Stomach smooth muscle (tissue), 2 donors: Measurements from ENCODE around the gene NUDT16.

Experiments
- H3K27ac ChIP-seq: one replicate; pipeline ENCODE4 v1.7.0; 2013; ENCODE audit warnings: mild to moderate bottlenecking, low read length, inconsistent platforms
- H3K27me3 ChIP-seq, 2 donors: one replicate each; pipeline ENCODE4 v1.7.0; 2013; ENCODE audit warnings: low read length in 2 of 2; ENCODE audit not compliant: insufficient read depth in 2 of 2, control insufficient read depth in 1 of 2
- H3K36me3 ChIP-seq, 2 donors: one replicate each; pipeline ENCODE4 v1.7.0; 2013; ENCODE audit warnings: low read length in 2 of 2; ENCODE audit not compliant: control insufficient read depth in 2 of 2, insufficient read depth in 2 of 2
- H3K4me1 ChIP-seq: one replicate; pipeline ENCODE4 v1.7.0; 2013; ENCODE audit warnings: low read length; ENCODE audit not compliant: control insufficient read depth, insufficient read depth
- H3K4me3 ChIP-seq, 2 donors: one replicate each; pipeline ENCODE4 v1.7.0; 2013; ENCODE audit warnings: low read length in 2 of 2
- H3K9ac ChIP-seq, 2 donors: one replicate each; pipeline ENCODE4 v1.7.0; 2013; ENCODE audit warnings: low read length in 2 of 2, mild to moderate bottlenecking in 1 of 2
- H3K9me3 ChIP-seq, 2 donors: one replicate each; pipeline ENCODE4 v1.7.0; 2013; ENCODE audit warnings: low read length in 2 of 2; ENCODE audit not compliant: control insufficient read depth in 2 of 2
- donor health status: healthy.
- donor health status: Pancreatic carcinoma.

Gene NUDT16

DNA sequence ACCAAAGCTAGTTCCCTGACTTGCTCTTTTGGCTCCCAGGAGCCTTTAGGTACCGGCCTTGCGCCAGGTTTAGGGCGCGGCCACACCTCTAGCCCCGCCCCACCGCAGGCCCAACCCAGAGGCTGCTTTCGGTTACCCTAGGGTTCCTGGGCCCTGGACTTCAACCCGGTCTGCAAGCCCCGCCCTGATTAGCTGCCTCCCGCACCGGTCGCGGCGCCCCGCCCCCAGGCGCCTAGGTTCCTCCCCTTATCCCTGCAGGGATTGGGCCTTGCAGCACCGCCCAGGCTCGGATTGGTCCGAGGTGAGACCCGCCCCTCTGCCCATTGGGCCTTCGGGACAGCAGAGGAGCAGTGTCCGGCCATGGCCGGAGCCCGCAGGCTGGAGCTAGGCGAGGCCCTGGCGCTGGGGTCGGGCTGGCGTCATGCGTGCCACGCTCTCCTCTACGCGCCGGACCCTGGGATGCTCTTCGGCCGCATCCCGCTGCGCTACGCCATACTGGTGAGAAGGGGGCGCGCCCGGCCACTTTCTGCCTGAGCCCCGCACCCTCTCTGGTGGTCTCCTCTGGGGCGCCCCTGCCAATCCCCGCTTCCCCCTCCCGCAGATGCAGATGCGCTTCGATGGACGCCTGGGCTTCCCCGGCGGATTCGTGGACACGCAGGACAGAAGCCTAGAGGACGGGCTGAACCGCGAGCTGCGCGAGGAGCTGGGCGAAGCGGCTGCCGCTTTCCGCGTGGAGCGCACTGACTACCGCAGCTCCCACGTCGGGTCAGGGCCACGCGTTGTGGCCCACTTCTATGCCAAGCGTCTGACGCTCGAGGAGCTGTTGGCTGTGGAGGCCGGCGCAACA is at the start of gene NUDT16:
NUDT16 (plus strand) TSS at position 330 of the 847 bp plus-strand sequence; CDS start at position 361, 31 bp downstream.
- Histone ChIP-seq H3K9ac (peak within 1 kb of the TSS; percentile 87 to 96), H3K4me1 (peaks cover 25% of the 10 kb centered on the region)

DNA sequence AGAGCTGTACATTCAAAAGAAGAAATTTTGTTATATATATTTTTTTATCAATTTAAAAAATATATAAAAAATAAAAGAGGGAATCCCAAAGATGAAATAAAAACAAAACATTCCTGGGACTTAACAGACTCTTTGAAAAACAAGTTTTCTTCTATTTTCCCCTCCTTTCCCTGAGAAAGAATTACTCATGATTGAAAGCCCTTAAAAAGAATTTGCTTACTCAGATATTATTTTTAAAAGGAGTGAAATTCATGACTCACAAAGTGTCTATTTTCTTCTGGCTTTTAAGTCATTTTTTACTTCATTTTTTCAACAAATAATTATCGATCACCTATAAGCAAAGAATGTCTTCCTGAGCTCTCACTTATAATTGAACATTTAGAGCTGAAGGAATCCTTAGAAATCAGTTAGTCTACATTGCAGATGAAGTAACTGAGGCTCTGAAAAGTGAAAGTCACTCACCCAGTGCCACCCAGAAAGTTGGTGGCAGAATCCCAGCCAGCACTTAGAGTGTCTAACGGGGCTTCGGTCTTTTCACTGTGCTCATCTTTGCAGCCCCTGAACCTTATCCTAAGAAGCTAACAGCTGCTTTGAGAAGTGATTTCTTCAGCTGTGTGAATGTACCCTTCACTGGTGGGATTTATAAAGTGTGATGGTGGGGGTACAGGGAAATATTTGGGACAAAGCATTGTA is 42.5 kb upstream of the NUDT16 start:
- H3K9ac ChIP-seq, result no peak overlapping the region
- H3K4me3 ChIP-seq, result no peak overlapping the region
- H3K9me3 ChIP-seq, result peaks cover 0 to 3% of the 10 kb centered on the region in 2 donors
- H3K36me3 ChIP-seq, result no peaks in the 10 kb centered on the region
- no peaks in the 10 kb centered on the region for H3K4me1 ChIP-seq
- no peak overlapping the region for H3K27ac ChIP-seq
- no peaks in the 10 kb centered on the region for H3K27me3 ChIP-seq

More for the DNA sequence above, at the start of gene NUDT16:
- Histone ChIP-seq H3K4me3 (peak within 1 kb of the TSS; percentile 92 to 96), H3K27me3 (no peaks in the 10 kb centered on the region), H3K27ac (peak within 1 kb of the TSS; percentile 92), H3K9me3 (no peaks in the 10 kb centered on the region), H3K36me3 (peaks cover 8 to 21% of the 10 kb centered on the region in 2 donors)

DNA sequence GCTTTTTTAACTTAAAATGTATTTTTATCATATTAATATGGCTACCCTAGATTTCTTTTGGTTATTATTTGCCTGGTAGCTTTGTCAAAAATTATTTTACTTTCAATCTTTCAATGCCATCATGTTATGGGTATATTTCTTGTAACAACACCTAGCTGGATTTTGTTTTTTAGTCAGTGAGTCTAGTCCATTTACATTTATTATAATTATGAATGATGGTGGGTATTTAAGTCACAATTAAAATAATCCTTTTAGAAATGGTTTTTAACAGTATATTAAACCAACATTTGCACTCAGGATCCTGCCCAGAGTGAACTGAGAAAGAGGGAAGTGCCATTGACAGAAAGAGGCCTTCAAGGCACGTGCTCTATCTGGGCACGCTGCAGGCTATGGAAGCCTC is 39.8 kb upstream of the NUDT16 start:
- peaks cover 0 to 3% of the 10 kb centered on the region in 2 donors for H3K9me3 ChIP-seq

DNA sequence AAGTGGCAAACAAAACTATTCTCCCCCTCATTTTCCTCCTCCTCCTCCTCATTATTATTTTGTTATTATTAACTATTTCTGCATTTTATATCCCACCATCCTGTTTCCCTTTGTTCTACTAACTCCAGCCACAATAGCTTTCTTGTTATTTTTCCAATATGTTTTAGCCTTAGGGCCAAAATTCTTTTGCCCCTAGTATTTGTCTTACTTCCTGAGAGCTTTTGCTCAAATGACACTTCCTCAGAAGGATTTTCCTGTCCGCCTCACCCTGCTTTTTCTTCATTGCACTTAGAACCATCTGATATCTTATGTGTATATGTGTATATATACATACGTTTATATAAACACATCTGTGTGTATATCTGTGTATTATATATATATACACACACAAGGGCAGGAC is 32.7 kb upstream of the NUDT16 start:
- H3K27me3 ChIP-seq, result no peaks in the 10 kb centered on the region
- H3K27ac ChIP-seq, result no peak overlapping the region
- no peak overlapping the region for H3K9ac ChIP-seq
- no peaks in the 10 kb centered on the region for H3K36me3 ChIP-seq
- H3K4me1 ChIP-seq, result no peaks in the 10 kb centered on the region
- H3K9me3 ChIP-seq, result no peaks in the 10 kb centered on the region
- no peak overlapping the region for H3K4me3 ChIP-seq

More for the DNA sequence above, 39.8 kb upstream of the NUDT16 start:
- Histone ChIP-seq H3K27me3 (no peaks in the 10 kb centered on the region), H3K4me1 (no peaks in the 10 kb centered on the region), H3K4me3 (no peak overlapping the region), H3K36me3 (no peaks in the 10 kb centered on the region), H3K9ac (no peak overlapping the region), H3K27ac (no peak overlapping the region)

DNA sequence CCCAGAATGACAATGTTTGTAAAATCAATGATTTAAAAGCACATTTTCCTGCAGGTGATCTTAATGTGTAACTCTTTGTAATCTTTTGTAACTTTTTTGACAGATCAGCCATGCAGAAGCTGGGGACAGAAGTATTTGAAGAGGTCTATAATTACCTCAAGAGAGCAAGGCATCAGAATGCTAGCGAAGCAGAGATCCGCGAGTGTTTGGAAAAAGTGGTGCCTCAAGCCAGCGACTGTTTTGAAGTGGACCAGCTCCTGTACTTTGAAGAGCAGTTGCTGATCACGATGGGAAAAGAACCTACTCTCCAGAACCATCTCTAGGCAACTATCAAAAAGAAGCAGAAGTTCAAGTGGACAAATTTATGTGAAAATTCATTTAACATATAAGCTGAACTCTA is 32.1 kb upstream of the NUDT16 start:
- Histone ChIP-seq H3K4me3 (no peak overlapping the region), H3K4me1 (no peaks in the 10 kb centered on the region), H3K27ac (no peak overlapping the region), H3K27me3 (no peaks in the 10 kb centered on the region), H3K9me3 (no peaks in the 10 kb centered on the region), H3K36me3 (no peaks in the 10 kb centered on the region), H3K9ac (no peak overlapping the region)

DNA sequence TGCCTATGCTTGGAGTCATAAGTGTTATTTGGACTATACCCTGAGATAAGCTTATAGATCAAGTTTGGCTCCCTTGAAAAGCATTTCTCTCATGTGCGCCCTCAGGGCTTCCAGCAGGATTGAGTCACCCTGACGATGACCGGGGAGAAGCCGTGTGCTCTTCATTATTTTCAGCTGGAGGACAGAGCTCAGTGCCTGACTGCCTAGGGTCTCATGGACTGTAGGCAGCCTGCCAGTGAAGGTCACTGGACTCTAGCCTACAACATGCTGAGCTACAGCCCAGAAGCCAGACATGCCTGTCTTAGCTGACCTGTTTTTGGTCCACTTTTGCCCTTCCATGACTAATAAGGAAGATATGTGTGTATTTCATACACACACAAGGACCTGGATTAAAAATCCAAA is 31.6 kb upstream of the NUDT16 start:
- Histone ChIP-seq H3K27me3 (no peaks in the 10 kb centered on the region), H3K9me3 (no peaks in the 10 kb centered on the region), H3K27ac (no peak overlapping the region), H3K36me3 (no peaks in the 10 kb centered on the region), H3K9ac (no peak overlapping the region), H3K4me3 (no peak overlapping the region), H3K4me1 (no peaks in the 10 kb centered on the region)

DNA sequence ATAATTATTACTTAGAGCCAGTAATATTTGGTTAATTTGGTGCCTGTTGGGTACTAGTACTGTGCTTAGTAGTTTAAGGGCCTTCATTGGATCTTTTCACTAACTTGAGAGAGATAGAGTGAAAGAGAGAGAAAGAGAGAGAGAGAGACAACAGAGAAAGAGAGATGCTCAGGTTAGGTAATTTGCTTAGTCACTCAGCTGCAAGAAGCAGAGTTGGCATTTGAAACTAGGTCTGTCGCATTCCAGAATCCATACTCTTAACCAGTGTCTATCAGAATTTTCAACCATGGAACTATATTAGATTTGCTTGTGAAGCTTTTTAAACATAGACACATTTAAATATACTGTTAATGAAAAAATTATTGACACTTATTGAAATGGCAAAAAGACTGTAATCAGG is 31.1 kb upstream of the NUDT16 start:
- no peaks in the 10 kb centered on the region for H3K36me3 ChIP-seq
- no peaks in the 10 kb centered on the region for H3K9me3 ChIP-seq
- no peaks in the 10 kb centered on the region for H3K4me1 ChIP-seq
- no peak overlapping the region for H3K4me3 ChIP-seq
- H3K27ac ChIP-seq, result no peak overlapping the region
- H3K27me3 ChIP-seq, result no peaks in the 10 kb centered on the region
- H3K9ac ChIP-seq, result no peak overlapping the region

DNA sequence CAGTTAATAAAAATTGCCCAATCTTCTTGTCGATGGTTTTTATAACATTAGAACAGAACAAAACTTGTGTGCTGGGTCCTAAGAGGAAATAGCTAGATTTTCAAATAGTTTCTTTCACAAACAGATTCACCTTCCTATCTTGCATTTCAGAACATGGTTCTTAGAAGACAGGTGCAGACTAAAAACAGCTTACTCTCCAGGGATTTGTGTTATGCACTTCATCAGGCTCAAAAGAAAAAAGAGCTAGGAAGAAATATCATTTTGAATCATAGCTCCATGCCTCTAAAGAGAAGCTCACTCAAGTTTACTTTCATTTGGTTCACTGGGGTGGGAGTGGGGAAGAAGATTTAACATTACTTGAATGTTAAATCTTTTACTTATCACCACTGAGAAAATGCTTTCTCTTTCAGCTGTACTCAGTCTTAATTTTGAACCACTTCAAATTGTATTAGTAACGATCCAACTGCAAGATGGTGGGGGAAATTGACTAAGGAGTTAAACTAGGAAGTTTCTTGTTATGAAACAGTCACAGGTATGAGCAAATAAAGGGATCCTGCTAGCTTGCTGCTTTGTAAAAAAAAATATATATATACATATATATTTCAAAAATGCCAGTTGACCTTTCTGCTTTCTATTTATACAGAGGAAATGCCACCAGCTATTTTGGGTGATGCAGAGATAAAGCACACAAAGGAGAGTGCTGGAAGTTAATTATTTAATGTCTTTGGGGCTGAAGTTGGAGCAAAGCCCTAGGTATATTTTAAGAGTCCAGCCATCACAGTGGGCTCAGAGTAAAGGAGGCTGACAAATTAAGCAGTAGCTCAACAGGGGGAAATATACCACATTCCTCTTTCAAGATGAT is 28.3 kb upstream of the NUDT16 start:
- no peak overlapping the region for H3K9ac ChIP-seq
- no peaks in the 10 kb centered on the region for H3K27me3 ChIP-seq
- no peaks in the 10 kb centered on the region for H3K9me3 ChIP-seq
- no peak overlapping the region for H3K4me3 ChIP-seq
- H3K36me3 ChIP-seq, result no peaks in the 10 kb centered on the region
- H3K27ac ChIP-seq, result no peak overlapping the region
- no peaks in the 10 kb centered on the region for H3K4me1 ChIP-seq

DNA sequence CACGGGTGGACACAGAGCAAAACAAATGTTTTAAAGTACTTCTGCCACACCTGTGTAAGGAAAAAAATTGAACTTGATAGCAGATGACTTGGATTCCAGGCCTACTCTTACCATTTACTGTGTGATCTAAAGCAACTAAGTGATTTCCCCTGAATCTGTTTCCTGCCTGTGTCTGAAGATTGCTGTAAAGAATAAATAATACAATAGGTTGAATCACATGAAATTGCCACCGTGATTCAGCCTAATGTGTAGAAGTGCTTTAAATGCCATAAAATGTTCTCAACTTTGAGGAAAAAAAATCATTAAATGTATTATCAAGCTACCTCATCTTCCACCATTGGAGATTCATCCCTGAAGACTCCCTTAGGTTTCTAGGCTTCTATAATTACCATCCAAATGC is 27.6 kb upstream of the NUDT16 start:
- H3K36me3 ChIP-seq, result no peaks in the 10 kb centered on the region
- no peak overlapping the region for H3K9ac ChIP-seq
- no peaks in the 10 kb centered on the region for H3K9me3 ChIP-seq
- H3K27me3 ChIP-seq, result no peaks in the 10 kb centered on the region
- H3K4me3 ChIP-seq, result no peak overlapping the region
- no peak overlapping the region for H3K27ac ChIP-seq
- H3K4me1 ChIP-seq, result no peaks in the 10 kb centered on the region

DNA sequence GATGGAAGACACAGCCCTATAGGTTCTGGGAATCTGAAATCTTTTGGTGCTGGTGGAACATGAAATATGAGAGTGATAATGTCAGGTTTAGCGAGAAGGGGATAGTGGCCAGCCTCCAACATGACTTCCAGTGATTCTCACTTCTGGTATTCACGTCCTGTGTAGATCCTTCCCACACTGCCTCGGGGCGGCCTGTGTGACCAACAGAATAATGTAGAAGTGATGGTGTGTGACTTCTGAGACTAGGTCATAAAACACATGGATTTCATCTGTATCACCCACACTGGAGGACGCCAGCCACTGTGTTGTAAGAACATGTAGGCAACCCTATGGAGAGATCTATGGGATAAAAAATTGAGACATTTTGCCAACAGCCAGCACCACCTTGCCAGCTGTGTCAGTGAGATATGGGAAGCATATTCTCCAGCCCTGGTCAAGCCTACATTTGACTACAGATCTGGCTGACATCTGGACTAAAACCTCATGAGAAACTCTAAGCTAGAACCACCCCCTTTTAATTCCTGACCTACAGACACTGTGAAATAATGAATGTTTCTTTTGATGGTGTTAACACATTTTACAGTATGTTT is 25.5 kb upstream of the NUDT16 start:
- Histone ChIP-seq H3K27me3 (no peaks in the 10 kb centered on the region), H3K4me1 (no peaks in the 10 kb centered on the region), H3K27ac (no peak overlapping the region), H3K36me3 (no peaks in the 10 kb centered on the region), H3K9me3 (no peaks in the 10 kb centered on the region), H3K4me3 (no peak overlapping the region), H3K9ac (no peak overlapping the region)
